ENCODE measurements around the gene IL16.

IL16 gene

GRCh38 chr15:81270781-81271491 is 74.3 kb downstream of the IL16 start:
- TF ChIP-seq Cebpa-rat (IDR thresholded peaks at IDR 0.05): no peak
- Histone ChIP-seq H3K27ac (no peak overlapping the region), H3K4me1 (peaks cover 29% of the 10 kb centered on the region), H3K9ac (no peak overlapping the region), H3K9me3 (no peaks in the 10 kb centered on the region), H3K4me3 (no peak overlapping the region), H3K4me2 (no peak overlapping the region), H4K20me1 (no peaks in the 10 kb centered on the region), H3K27me3 (no peaks in the 10 kb centered on the region), H3K36me3 (no peaks in the 10 kb centered on the region)

GRCh38 chr15:81271761-81272644 is 75.3 kb downstream of the IL16 start:
- no peak overlapping the region for H3K4me2 ChIP-seq
- H3K4me3 ChIP-seq: no peak overlapping the region
- H3K4me1 ChIP-seq: peaks cover 30% of the 10 kb centered on the region
- no peak overlapping the region for H3K27ac ChIP-seq
- no peaks in the 10 kb centered on the region for H3K27me3 ChIP-seq
- H3K9me3 ChIP-seq: peaks cover 9% of the 10 kb centered on the region
- no peaks in the 10 kb centered on the region for H4K20me1 ChIP-seq
- no peak for TF ChIP-seq Cebpa-rat (IDR thresholded peaks at IDR 0.05)
- H3K36me3 ChIP-seq: no peaks in the 10 kb centered on the region
- no peak overlapping the region for H3K9ac ChIP-seq

GRCh38 chr15:81273200-81273599 is 76.5 kb downstream of the IL16 start:
- no peaks in the 10 kb centered on the region for H3K36me3 ChIP-seq
- peaks cover 30% of the 10 kb centered on the region for H3K4me1 ChIP-seq
- 0 out of 2 replicates have a peak overlapping the region, but pooled peaks have one; percentile 12 for H3K4me2 ChIP-seq
- H3K9ac ChIP-seq: no peak overlapping the region
- TF ChIP-seq Cebpa-rat (IDR thresholded peaks at IDR 0.05): no peak
- peaks cover 21% of the 10 kb centered on the region for H3K9me3 ChIP-seq
- no peak overlapping the region for H3K4me3 ChIP-seq
- no peaks in the 10 kb centered on the region for H4K20me1 ChIP-seq
- H3K27ac ChIP-seq: no peak overlapping the region
- H3K27me3 ChIP-seq: no peaks in the 10 kb centered on the region

- Histone ChIP-seq H3K4me3 (no peak overlapping the region), H3K4me2 (no peak overlapping the region)
- TF ChIP-seq Cebpa-rat (IDR thresholded peaks at IDR 0.05): no peak
Measured at GRCh38 chr15:81273855-81274254, 77.2 kb downstream of the IL16 start.

GRCh38 chr15:81274255-81274654 is 77.6 kb downstream of the IL16 start:
- no peak overlapping the region for H3K27ac ChIP-seq
- H3K27me3 ChIP-seq: no peaks in the 10 kb centered on the region
- H3K4me1 ChIP-seq: peaks cover 23% of the 10 kb centered on the region
- H3K9ac ChIP-seq: no peak overlapping the region
- no peak for TF ChIP-seq Cebpa-rat (IDR thresholded peaks at IDR 0.05)
- H3K9me3 ChIP-seq: peaks cover 28% of the 10 kb centered on the region
- no peaks in the 10 kb centered on the region for H4K20me1 ChIP-seq
- no peaks in the 10 kb centered on the region for H3K36me3 ChIP-seq
- no peak overlapping the region for H3K4me2 ChIP-seq
- no peak overlapping the region for H3K4me3 ChIP-seq

More at GRCh38 chr15:81273855-81274254, 77.2 kb downstream of the IL16 start:
- peaks cover 28% of the 10 kb centered on the region for H3K9me3 ChIP-seq
- no peaks in the 10 kb centered on the region for H3K36me3 ChIP-seq
- no peak overlapping the region for H3K27ac ChIP-seq
- peaks cover 27% of the 10 kb centered on the region for H3K4me1 ChIP-seq
- H3K27me3 ChIP-seq: no peaks in the 10 kb centered on the region
- no peaks in the 10 kb centered on the region for H4K20me1 ChIP-seq
- no peak overlapping the region for H3K9ac ChIP-seq

GRCh38 chr15:81274931-81275707 is 78.4 kb downstream of the IL16 start:
- Histone ChIP-seq H3K36me3 (no peaks in the 10 kb centered on the region), H3K9me3 (peaks cover 28% of the 10 kb centered on the region), H3K4me2 (peak overlapping the region; percentile 33), H3K27ac (no peak overlapping the region), H3K27me3 (no peaks in the 10 kb centered on the region), H3K4me1 (peaks cover 19% of the 10 kb centered on the region), H4K20me1 (no peaks in the 10 kb centered on the region), H3K9ac (no peak overlapping the region), H3K4me3 (no peak overlapping the region)
- TF ChIP-seq Cebpa-rat (IDR thresholded peaks at IDR 0.05): no peak

GRCh38 chr15:81275711-81276392 is 79.2 kb downstream of the IL16 start:
- no peak overlapping the region for H3K4me3 ChIP-seq
- H4K20me1 ChIP-seq: no peaks in the 10 kb centered on the region
- H3K4me2 ChIP-seq: peak overlapping the region; percentile 33
- H3K27ac ChIP-seq: no peak overlapping the region
- H3K36me3 ChIP-seq: no peaks in the 10 kb centered on the region
- no peak for TF ChIP-seq Cebpa-rat (IDR thresholded peaks at IDR 0.05)
- no peaks in the 10 kb centered on the region for H3K27me3 ChIP-seq
- H3K9me3 ChIP-seq: peaks cover 28% of the 10 kb centered on the region
- H3K9ac ChIP-seq: no peak overlapping the region
- peaks cover 19% of the 10 kb centered on the region for H3K4me1 ChIP-seq

- Histone ChIP-seq H3K9me3 (peaks cover 28% of the 10 kb centered on the region), H3K4me3 (no peak overlapping the region), H3K4me2 (no peak overlapping the region), H3K9ac (no peak overlapping the region), H3K36me3 (no peaks in the 10 kb centered on the region), H3K27me3 (no peaks in the 10 kb centered on the region), H3K27ac (no peak overlapping the region), H3K4me1 (peaks cover 24% of the 10 kb centered on the region), H4K20me1 (no peaks in the 10 kb centered on the region)
- no peak for TF ChIP-seq Cebpa-rat (IDR thresholded peaks at IDR 0.05)
Measured at GRCh38 chr15:81276967-81277366, 80.3 kb downstream of the IL16 start.

- no peak for TF ChIP-seq Cebpa-rat (IDR thresholded peaks at IDR 0.05)
- no peaks in the 10 kb centered on the region for H3K36me3 ChIP-seq
- no peaks in the 10 kb centered on the region for H3K27me3 ChIP-seq
- no peak overlapping the region for H3K9ac ChIP-seq
- peaks cover 28% of the 10 kb centered on the region for H3K9me3 ChIP-seq
- H3K27ac ChIP-seq: no peak overlapping the region
- H3K4me2 ChIP-seq: no peak overlapping the region
- no peak overlapping the region for H3K4me3 ChIP-seq
- no peaks in the 10 kb centered on the region for H4K20me1 ChIP-seq
- H3K4me1 ChIP-seq: peaks cover 30% of the 10 kb centered on the region
Measured at GRCh38 chr15:81277851-81278250, 81.2 kb downstream of the IL16 start.

Measured in BLaER1 (cell line).